Osteocyte (in vitro differentiated cells): Measurements from ENCODE around the gene GET3. TPM values are rescaled to one million over a fixed set of nuclear protein-coding genes. Genes with fewer than 3 reads are reported as not detected.

Experiments used
- DNase-seq: peaks from one replicate; pipeline ENCODE4 v3.0.0; 2021; ENCODE audit warnings: mixed read lengths; ENCODE audit not compliant: unreplicated experiment; ENCODE audit errors: extremely low spot score
- H3K27ac Mint-ChIP-seq: one replicate; pipeline ENCODE4 v1.8.0; 2021; ENCODE audit warnings: mild to moderate bottlenecking, mixed read lengths; ENCODE audit not compliant: unreplicated experiment
- H3K27me3 Mint-ChIP-seq: one replicate; pipeline ENCODE4 v1.8.0; 2021; ENCODE audit warnings: mixed read lengths; ENCODE audit not compliant: unreplicated experiment
- H3K36me3 Mint-ChIP-seq: one replicate; pipeline ENCODE4 v1.8.0; 2021; ENCODE audit warnings: mixed read lengths; ENCODE audit not compliant: unreplicated experiment
- H3K4me1 Mint-ChIP-seq: one replicate; pipeline ENCODE4 v1.8.0; 2021; ENCODE audit warnings: mixed read lengths; ENCODE audit not compliant: unreplicated experiment
- H3K4me3 Mint-ChIP-seq: one replicate; pipeline ENCODE4 v1.8.0; 2021; ENCODE audit warnings: mild to moderate bottlenecking, moderate library complexity, mixed read lengths; ENCODE audit not compliant: unreplicated experiment
- H3K9me3 Mint-ChIP-seq: one replicate; pipeline ENCODE4 v1.8.0; 2021; ENCODE audit warnings: mixed read lengths; ENCODE audit not compliant: unreplicated experiment
- total RNA-seq: library from RNA; stranded (reverse); gene quantifications from 2 replicates; pipeline ENCODE4 v1.2.1, GENCODE V29; 2021
- TF ChIP-seq, protein P1 (sequence below): fragments of 200-600 bp; sonication (generic); IDR thresholded peaks from 2 replicates; pipeline ENCODE4 v1.5.0; 2021; ENCODE audit warnings: antibody characterized with exemption, mild to moderate bottlenecking, moderate library complexity

Gene GET3
- total RNA-seq, 1 donor from 2014 or later: 72.1 TPM

DNA sequence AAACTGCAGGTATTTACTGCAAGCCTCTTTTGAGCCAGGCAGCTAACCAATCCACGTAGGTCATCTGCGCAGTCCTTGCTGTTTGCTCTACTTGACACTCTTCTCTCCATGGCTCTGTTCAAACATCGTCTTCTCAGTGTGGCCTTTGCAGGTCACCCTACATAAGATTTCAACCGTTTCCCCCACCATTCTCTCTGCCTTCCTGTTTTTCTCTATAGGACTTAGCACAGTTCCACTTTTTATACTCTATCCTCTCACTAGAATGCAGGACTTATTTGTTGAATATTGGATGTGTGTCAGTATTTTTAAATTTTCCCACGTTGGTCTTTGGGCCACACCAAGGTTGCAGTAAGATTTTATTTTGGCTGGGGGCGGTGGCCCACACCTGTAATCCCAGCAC is 39.2 kb upstream of the GET3 start:
- H3K27me3 Mint-ChIP-seq: no peaks in the 10 kb centered on the region
- TF ChIP-seq, protein P1, sequence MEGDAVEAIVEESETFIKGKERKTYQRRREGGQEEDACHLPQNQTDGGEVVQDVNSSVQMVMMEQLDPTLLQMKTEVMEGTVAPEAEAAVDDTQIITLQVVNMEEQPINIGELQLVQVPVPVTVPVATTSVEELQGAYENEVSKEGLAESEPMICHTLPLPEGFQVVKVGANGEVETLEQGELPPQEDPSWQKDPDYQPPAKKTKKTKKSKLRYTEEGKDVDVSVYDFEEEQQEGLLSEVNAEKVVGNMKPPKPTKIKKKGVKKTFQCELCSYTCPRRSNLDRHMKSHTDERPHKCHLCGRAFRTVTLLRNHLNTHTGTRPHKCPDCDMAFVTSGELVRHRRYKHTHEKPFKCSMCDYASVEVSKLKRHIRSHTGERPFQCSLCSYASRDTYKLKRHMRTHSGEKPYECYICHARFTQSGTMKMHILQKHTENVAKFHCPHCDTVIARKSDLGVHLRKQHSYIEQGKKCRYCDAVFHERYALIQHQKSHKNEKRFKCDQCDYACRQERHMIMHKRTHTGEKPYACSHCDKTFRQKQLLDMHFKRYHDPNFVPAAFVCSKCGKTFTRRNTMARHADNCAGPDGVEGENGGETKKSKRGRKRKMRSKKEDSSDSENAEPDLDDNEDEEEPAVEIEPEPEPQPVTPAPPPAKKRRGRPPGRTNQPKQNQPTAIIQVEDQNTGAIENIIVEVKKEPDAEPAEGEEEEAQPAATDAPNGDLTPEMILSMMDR: no peak
- H3K4me3 Mint-ChIP-seq: peak overlapping the region; percentile 43
- DNase-seq: no peak
- H3K9me3 Mint-ChIP-seq: no peaks in the 10 kb centered on the region
- peak overlapping the region; percentile 11 for H3K27ac Mint-ChIP-seq
- peaks cover 16% of the 10 kb centered on the region for H3K36me3 Mint-ChIP-seq
- peaks cover 5% of the 10 kb centered on the region for H3K4me1 Mint-ChIP-seq

DNA sequence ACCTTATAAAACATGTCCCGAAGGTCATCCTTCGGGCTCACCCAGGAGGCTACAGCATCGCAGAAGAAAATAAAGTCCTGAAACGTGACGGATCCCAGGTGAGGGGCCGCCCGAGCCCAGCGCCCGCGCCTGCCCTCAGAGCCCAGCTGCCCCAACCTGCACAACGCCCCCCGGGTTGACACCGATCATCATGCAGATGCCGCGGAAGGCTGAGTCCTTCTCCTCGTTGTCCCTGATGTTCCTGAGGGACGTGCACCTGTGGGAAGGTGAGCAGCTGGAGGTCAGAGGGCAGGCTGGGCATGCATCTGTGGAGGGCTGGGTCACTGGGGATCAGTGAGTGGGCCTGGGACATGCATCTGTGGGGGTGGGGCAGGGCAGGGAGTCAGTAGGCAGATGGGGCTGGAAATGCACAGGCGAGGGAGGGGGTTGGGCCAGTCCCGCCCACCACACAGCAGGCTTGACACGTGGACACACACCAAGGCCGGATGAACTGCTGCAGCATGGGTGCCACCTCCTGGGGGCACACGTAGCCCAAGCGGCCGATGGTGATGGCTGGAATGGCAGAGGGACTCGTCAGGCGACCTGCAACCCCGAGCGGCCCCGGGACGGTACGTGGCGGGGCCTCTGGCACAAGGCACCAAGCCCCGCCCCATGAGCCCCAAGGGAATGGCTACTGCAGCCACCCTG is 35.6 kb upstream of the GET3 start:
- TF ChIP-seq, protein P1: no peak
- Mint-ChIP-seq H3K27ac (no peak overlapping the region), H3K27me3 (no peaks in the 10 kb centered on the region)

DNA sequence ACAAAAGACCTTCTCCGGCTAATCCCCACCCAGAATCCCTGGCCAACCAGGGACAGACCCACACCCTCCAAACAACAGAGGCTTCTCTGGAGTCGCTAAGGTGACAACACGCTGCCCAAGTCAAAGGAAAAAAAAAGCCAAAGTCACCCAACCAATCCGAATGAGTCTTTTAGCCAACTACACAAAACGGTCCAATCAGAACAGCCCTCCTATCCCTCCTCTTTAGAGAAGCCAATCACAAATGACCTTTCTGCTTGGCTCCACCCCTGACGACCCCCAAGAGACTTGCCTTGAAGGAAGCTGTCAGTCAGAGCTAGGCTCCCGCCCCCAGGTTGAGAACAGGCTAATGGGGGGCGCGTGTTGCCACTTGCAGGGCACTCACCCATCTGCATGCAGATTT is 34.3 kb upstream of the GET3 start:
- DNase-seq: no peak
- Mint-ChIP-seq H3K27me3 (no peaks in the 10 kb centered on the region), H3K36me3 (peaks cover 38% of the 10 kb centered on the region), H3K4me3 (no peak overlapping the region), H3K9me3 (no peaks in the 10 kb centered on the region), H3K4me1 (no peaks in the 10 kb centered on the region), H3K27ac (no peak overlapping the region)
- TF ChIP-seq, protein P1: no peak

More for the DNA sequence above, 35.6 kb upstream of the GET3 start:
- no peak overlapping the region for H3K4me3 Mint-ChIP-seq
- no peak for DNase-seq
- H3K4me1 Mint-ChIP-seq: peaks cover 2% of the 10 kb centered on the region
- no peaks in the 10 kb centered on the region for H3K9me3 Mint-ChIP-seq
- H3K36me3 Mint-ChIP-seq: peaks cover 38% of the 10 kb centered on the region

DNA sequence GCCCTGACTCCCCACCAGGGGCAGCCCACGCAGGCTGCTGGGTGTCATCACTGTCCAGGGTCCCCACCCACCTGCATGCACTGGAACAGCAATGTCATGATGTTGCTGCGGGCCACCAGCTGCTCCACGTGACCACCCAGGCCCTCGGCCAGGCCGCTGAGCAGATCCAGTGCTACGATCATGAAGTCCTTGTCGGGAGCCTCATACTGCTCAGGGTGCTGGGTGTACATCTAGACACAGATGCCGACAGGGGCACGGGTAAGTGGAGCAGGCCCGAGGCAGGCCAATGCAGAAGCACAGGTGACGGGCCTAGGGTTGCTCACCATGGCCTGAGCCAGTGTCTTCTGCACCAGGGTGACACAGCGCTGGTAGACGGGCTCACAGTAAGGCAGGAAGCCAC is 32.1 kb upstream of the GET3 start:
- no peaks in the 10 kb centered on the region for H3K27me3 Mint-ChIP-seq
- no peak for DNase-seq
- peaks cover 30% of the 10 kb centered on the region for H3K36me3 Mint-ChIP-seq
- TF ChIP-seq, protein P1: no peak
- no peaks in the 10 kb centered on the region for H3K9me3 Mint-ChIP-seq
- H3K4me3 Mint-ChIP-seq: no peak overlapping the region
- no peaks in the 10 kb centered on the region for H3K4me1 Mint-ChIP-seq
- H3K27ac Mint-ChIP-seq: no peak overlapping the region

DNA sequence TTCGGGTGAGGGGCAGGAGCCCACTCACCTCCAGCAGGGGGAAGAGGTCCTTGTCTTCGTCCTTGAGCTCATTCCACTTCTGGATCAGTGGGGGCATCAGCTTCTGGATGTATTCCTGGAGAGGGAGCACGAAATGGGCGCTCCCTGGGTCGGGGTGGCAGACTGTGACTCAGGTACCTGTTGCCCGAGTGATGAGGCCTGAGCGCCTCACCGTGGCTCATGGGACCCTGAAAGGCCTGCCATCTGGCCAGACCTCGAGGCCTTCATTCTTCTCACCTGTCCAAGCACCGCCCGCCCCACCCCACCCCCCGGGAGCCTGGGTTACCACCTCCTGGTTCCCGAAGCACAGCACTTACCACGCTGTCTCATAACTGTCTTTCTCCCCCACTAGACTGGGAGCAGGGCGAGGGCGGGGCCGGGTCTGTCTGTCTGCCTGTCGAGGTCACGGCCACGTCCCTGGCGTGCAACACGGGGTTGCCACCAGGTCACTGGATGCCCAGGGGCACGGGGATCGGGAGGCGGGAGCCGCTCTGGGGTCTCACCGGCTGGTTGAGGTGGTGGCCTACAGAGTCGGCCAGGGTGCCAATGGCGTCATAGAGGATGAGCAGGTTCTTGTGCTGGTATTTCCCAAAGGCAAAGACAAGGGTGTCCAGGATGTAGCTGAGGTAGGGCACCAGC is 31.5 kb upstream of the GET3 start:
- no peak overlapping the region for H3K27ac Mint-ChIP-seq
- H3K4me3 Mint-ChIP-seq: no peak overlapping the region
- TF ChIP-seq, protein P1: no peak
- no peaks in the 10 kb centered on the region for H3K9me3 Mint-ChIP-seq
- H3K4me1 Mint-ChIP-seq: no peaks in the 10 kb centered on the region
- H3K27me3 Mint-ChIP-seq: no peaks in the 10 kb centered on the region
- no peak for DNase-seq
- peaks cover 35% of the 10 kb centered on the region for H3K36me3 Mint-ChIP-seq
